Testis (tissue), 2 donors: ENCODE data around the gene MYCT1.

Source experiments
- POLR2A ChIP-seq: fragments of 450-650 bp; IDR thresholded peaks from one replicate; pipeline ENCODE4 v1.6.1; 2017; ENCODE audit warnings: antibody characterized with exemption, mild to moderate bottlenecking, moderate library complexity
- TF ChIP-seq, protein P1 (sequence below), 3 experiments: fragments of 450-650 bp in 2 of 3; fragments of 200-600 bp in 1 of 3; sonication (generic) in 1 of 3; IDR thresholded peaks; one replicate each; pipeline ENCODE4 v1.5.1; 2016 to 2019; ENCODE audit warnings: antibody characterized with exemption in 3 of 3, mild to moderate bottlenecking in 2 of 3, moderate library complexity in 1 of 3

DNA sequence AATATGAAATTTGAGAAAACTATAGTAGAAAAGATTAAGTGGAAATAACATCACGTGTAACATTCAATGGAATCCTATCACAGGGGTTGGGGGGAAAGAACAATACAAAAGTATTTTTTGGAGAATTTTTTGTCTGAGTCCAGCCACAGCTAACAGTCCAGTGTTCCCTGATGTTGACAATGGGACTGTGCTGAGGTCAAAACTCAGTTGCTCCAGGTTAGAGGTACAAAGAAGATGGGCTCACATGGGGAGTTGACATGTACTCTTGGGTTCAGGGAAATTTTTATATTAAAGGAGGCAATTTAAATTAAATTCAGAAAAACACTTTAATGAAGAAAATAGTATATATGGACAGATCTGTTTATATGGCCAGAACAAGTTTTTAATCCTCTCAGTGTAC is 995 bp downstream of the MYCT1 start:
- TF ChIP-seq, protein P1, sequence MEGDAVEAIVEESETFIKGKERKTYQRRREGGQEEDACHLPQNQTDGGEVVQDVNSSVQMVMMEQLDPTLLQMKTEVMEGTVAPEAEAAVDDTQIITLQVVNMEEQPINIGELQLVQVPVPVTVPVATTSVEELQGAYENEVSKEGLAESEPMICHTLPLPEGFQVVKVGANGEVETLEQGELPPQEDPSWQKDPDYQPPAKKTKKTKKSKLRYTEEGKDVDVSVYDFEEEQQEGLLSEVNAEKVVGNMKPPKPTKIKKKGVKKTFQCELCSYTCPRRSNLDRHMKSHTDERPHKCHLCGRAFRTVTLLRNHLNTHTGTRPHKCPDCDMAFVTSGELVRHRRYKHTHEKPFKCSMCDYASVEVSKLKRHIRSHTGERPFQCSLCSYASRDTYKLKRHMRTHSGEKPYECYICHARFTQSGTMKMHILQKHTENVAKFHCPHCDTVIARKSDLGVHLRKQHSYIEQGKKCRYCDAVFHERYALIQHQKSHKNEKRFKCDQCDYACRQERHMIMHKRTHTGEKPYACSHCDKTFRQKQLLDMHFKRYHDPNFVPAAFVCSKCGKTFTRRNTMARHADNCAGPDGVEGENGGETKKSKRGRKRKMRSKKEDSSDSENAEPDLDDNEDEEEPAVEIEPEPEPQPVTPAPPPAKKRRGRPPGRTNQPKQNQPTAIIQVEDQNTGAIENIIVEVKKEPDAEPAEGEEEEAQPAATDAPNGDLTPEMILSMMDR (IDR thresholded peaks at IDR 0.05) = no peak
- no peak for TF ChIP-seq POLR2A
